Smooth muscle cell (in vitro differentiated cells): ENCODE data around the gene TNFRSF25. TPM values are rescaled to one million over a fixed set of nuclear protein-coding genes. Genes with fewer than 3 reads are reported as not detected.

Source experiments
- DNase-seq: peaks from one replicate; lab custom pipeline; 2025; ENCODE audit not compliant: unreplicated experiment; lab: John Stamatoyannopoulos, UW
- H2AFZ ChIP-seq: fragments of 200-600 bp; sonication (generic); 2 replicates; pipeline ENCODE4 v1.6.0; 2016; ENCODE audit warnings: antibody characterized with exemption, low read depth, mild to moderate bottlenecking
- H3F3A ChIP-seq: fragments of 200-600 bp; sonication (generic); 2 replicates; pipeline ENCODE4 v1.6.0; 2017; ENCODE audit warnings: antibody characterized with exemption, low read depth
- H3K27ac ChIP-seq: fragments of 200-600 bp; sonication (generic); 2 replicates; pipeline ENCODE4 v1.5.1; 2016; ENCODE audit warnings: low read depth, mild to moderate bottlenecking
- H3K27me3 ChIP-seq: fragments of 200-600 bp; sonication (generic); 2 replicates; pipeline ENCODE4 v1.6.1; 2016; ENCODE audit warnings: low read depth, mild to moderate bottlenecking
- H3K36me3 ChIP-seq: fragments of 200-600 bp; sonication (generic); 2 replicates; pipeline ENCODE4 v1.5.1; 2016; ENCODE audit warnings: low read depth
- H3K4me1 ChIP-seq: fragments of 200-600 bp; sonication (generic); 2 replicates; pipeline ENCODE4 v1.5.1; 2016; ENCODE audit warnings: low read depth
- H3K4me2 ChIP-seq: fragments of 200-600 bp; sonication (generic); 2 replicates; pipeline ENCODE4 v1.6.0; 2016; ENCODE audit warnings: mild to moderate bottlenecking
- H3K4me3 ChIP-seq: fragments of 200-600 bp; sonication (generic); 2 replicates; pipeline ENCODE4 v1.5.1; 2016; ENCODE audit warnings: mild to moderate bottlenecking
- H3K79me2 ChIP-seq: fragments of 200-600 bp; sonication (generic); 2 replicates; pipeline ENCODE4 v1.6.0; 2016; ENCODE audit warnings: low read depth, mild to moderate bottlenecking
- H3K9ac ChIP-seq: fragments of 200-600 bp; sonication (generic); 2 replicates; pipeline ENCODE4 v1.6.0; 2016; ENCODE audit warnings: low read depth
- H3K9me3 ChIP-seq: fragments of 200-600 bp; sonication (generic); replicated peaks from 2 replicates; pipeline ENCODE4 v1.5.1; 2016; ENCODE audit warnings: low read depth
- H4K20me1 ChIP-seq: fragments of 200-600 bp; sonication (generic); 2 replicates; pipeline ENCODE4 v1.6.0; 2016; ENCODE audit warnings: low read depth
- WGBS: methylation state at CpG from one replicate; pipeline ENCODE4 v1.1.7; 2016; ENCODE audit warnings: low lambda C conversion rate; 5-methylcytosine and 5-hydroxymethylcytosine counted together
- polyA plus RNA-seq: library from polyadenylated mRNA; unstranded; fragments of >200 nt; fragmentation: Nextera tagmentation; extraction: Ambion mirVana; gene quantifications from 2 replicates; pipeline ENCODE4 v1.2.1, GENCODE V29; 2016
- total RNA-seq: library from RNA; depleted of rRNA; stranded (reverse); fragments of >200 nt; gene quantifications from 2 replicates; pipeline ENCODE4 v1.2.3, GENCODE V29; 2014
- TF ChIP-seq, protein P1 (sequence below): fragments of 200-600 bp; sonication (generic); IDR thresholded peaks from 2 replicates; pipeline ENCODE4 v1.5.1; 2017; ENCODE audit warnings: borderline replicate concordance, mild to moderate bottlenecking, antibody characterized with exemption; ENCODE audit not compliant: insufficient read depth, poor library complexity, severe bottlenecking

Gene TNFRSF25
- total and polyA plus RNA-seq, 2 experiments from 2014 or later = 10.1 to 19.8 TPM

DNA sequence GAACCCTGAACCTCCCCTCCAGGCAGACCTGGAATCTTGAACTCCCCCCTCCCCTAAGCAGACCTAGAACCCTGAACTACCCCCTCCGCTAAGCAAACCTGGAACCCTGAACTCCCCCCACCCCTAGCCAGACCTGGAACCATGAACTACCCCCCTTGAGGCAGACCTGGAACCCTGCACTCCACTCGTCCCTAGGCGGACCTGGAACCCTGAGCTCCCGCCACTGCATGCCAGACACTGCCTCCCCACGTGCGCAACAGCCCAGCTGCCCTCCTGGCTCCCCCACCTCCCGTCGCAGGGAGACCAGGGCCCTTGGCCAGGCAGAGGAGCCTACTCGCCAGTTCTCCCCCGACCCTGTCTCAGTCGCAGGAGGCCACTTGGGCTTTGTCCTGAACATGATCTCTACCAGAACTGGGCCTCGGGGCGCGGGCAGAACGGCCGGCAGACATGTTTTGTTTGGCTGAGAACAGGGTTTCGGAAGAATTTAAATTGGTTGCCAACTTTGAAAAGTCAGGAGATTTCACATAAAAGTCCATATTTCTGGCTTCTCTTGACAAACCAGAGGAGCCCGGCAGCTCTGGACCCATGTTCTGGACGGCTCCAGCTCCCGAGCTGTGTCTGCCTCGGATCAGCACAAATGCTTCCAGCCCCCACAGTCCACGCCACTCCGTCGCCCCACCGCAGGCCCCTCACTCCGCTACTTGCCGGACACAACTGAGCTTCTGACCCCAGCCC is 34.7 kb upstream of the TNFRSF25 start:
- TF ChIP-seq, protein P1, sequence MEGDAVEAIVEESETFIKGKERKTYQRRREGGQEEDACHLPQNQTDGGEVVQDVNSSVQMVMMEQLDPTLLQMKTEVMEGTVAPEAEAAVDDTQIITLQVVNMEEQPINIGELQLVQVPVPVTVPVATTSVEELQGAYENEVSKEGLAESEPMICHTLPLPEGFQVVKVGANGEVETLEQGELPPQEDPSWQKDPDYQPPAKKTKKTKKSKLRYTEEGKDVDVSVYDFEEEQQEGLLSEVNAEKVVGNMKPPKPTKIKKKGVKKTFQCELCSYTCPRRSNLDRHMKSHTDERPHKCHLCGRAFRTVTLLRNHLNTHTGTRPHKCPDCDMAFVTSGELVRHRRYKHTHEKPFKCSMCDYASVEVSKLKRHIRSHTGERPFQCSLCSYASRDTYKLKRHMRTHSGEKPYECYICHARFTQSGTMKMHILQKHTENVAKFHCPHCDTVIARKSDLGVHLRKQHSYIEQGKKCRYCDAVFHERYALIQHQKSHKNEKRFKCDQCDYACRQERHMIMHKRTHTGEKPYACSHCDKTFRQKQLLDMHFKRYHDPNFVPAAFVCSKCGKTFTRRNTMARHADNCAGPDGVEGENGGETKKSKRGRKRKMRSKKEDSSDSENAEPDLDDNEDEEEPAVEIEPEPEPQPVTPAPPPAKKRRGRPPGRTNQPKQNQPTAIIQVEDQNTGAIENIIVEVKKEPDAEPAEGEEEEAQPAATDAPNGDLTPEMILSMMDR = no peak
- Histone ChIP-seq H4K20me1 (no peaks in the 10 kb centered on the region), H3K4me1 (peaks cover 17% of the 10 kb centered on the region), H3K36me3 (no peaks in the 10 kb centered on the region), H3K27me3 (no peaks in the 10 kb centered on the region), H3K27ac (no peak overlapping the region), H3K9ac (no peak overlapping the region), H2AFZ (no peak overlapping the region), H3K79me2 (no peaks in the 10 kb centered on the region), H3K4me3 (no peak overlapping the region), H3K9me3 (no peaks in the 10 kb centered on the region), H3K4me2 (no peak overlapping the region), H3F3A (no peaks in the 10 kb centered on the region)
- WGBS = 92% methylated on average over 27 of the region's 27 CpGs
- no peak for DNase-seq

DNA sequence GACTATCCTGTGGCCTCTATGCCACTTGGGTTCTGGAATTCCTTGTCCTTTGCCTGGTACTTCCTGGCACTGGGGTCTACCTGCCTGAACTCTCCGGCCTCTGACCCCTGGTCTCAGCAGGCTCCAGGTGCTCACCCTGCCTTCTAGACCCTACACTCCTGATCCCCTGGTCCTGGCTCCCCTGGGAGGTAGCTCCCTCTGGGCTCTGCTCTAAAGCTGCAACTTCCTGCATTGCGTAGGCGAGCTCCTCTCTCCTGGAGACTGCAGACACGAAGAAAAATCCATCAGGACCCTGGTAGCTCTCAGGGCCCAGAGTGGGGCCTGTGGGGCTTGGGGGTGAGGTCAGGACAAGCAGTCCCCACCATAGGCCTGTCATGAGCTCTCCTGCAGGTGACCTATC is 33.3 kb upstream of the TNFRSF25 start:
- peaks cover 17% of the 10 kb centered on the region for H3K4me1 ChIP-seq
- 67% methylated on average over 4 of the region's 4 CpGs for WGBS
- no peak overlapping the region for H3K4me2 ChIP-seq
- TF ChIP-seq, protein P1 = no peak
- no peaks in the 10 kb centered on the region for H3K79me2 ChIP-seq
- H3K9me3 ChIP-seq = no peaks in the 10 kb centered on the region
- no peak overlapping the region for H3K4me3 ChIP-seq
- no peaks in the 10 kb centered on the region for H3K36me3 ChIP-seq
- no peak overlapping the region for H3K9ac ChIP-seq
- H4K20me1 ChIP-seq = no peaks in the 10 kb centered on the region
- DNase-seq = no peak
- H2AFZ ChIP-seq = no peak overlapping the region
- H3K27me3 ChIP-seq = no peaks in the 10 kb centered on the region
- H3K27ac ChIP-seq = no peak overlapping the region
- H3F3A ChIP-seq = no peaks in the 10 kb centered on the region

DNA sequence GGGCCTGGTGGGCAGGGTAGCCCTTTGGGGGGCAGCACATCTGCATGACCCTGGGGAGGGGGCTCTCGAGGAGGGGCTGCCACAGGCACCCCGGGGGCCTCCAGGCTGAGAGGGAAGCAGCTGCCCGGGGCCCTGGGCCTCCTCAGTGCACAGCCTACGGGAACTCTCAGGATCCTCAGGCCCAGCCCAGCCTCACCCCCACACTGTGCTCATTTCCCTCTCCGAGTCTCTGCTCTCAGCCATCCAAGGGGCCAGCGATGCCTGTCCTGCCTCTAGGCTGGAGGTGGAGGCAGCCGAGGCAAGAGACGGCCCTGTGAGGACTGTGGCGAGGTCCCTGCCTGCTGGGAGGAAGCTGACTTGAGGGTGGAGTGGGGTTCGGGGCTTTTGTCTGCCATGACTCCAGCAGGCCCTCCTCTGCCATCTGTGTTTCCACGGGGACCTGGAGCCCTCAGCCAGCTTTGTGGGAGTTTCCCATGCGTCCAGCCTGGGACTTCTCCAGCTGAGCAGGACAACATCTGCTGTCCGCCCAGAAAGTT is 32.7 kb upstream of the TNFRSF25 start:
- Histone ChIP-seq H4K20me1 (no peaks in the 10 kb centered on the region), H3K9me3 (no peaks in the 10 kb centered on the region), H3K27ac (no peak overlapping the region), H3K36me3 (no peaks in the 10 kb centered on the region), H3K27me3 (no peaks in the 10 kb centered on the region), H3K79me2 (no peaks in the 10 kb centered on the region), H3K4me1 (peaks cover 17% of the 10 kb centered on the region), H3K4me3 (no peak overlapping the region), H3K9ac (no peak overlapping the region), H3K4me2 (no peak overlapping the region), H3F3A (no peaks in the 10 kb centered on the region), H2AFZ (no peak overlapping the region)
- no peak for DNase-seq
- 60% methylated on average over 12 of the region's 13 CpGs for WGBS
- TF ChIP-seq, protein P1 = no peak
